Activated T-cell treated with anti-CD3 and anti-CD28 coated beads, Interleukin-2, amount 50 U/mL, for 1 hour (primary cell): Measurements from ENCODE around the gene SHANK1.
A peak's percentile ranks its signal among the peaks of the same experiment; 100 is the strongest.

Experiments used
- DNase-seq: peaks from one replicate; pipeline ENCODE4 v3.0.0-alpha.2; 2020

Gene SHANK1

GRCh38 chr19:50710094-50710493 is 9.5 kb downstream of the SHANK1 start:
- DNase-seq, result no peak

GRCh38 chr19:50708179-50708879 is 11.3 kb downstream of the SHANK1 start:
- DNase-seq, result no peak

DNA sequence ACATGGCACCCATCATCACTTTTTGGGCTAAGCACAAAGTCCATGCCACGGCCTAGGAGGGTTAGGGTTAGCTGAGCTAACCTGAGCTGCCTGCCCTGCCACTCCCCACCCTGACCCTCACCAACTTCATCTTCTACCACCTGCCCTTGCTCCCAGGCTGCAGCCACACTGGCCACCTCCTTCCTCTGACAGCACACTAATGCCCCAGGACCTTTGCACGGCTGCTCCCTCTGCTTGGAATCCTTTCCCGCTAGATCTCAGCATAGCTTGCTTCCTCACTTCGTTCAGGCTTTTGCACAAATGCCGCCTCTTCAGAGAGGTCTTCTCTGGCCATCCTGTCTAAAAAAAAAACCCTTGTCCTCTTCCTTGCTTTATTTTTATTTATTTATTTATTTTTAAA is 13.2 kb downstream of the SHANK1 start:
- no peak for DNase-seq

DNA sequence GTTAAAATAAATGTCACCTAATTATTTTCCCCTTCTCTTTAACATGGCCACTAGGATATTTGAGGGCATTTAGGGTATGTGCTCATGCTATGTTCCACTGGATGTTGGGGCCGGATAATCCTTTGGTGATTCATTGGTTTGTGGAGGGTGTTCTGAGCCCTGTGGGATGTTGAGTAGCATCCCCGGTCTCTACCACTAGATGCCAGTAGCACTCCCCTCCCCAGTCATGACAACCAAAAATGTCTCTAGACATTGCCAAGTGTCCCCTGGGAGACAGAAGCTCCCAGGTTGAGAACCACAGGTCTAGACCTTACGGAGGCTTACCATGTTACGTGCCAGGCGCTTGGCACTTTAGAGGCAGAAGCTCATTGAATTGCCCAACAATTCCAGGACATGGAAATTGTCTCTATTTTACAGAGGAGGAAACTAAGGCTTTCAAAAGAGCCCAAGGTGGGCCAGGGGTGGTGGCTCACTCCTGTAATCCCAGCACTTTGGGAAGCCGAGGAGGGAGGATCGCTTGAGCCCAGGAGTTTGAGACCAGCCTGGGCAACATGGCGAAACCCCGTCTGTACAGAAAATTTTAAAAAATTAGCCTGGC is 14.1 kb downstream of the SHANK1 start:
- no peak for DNase-seq

GRCh38 chr19:50703915-50704796 is 15.4 kb downstream of the SHANK1 start:
- DNase-seq, result no peak

DNA sequence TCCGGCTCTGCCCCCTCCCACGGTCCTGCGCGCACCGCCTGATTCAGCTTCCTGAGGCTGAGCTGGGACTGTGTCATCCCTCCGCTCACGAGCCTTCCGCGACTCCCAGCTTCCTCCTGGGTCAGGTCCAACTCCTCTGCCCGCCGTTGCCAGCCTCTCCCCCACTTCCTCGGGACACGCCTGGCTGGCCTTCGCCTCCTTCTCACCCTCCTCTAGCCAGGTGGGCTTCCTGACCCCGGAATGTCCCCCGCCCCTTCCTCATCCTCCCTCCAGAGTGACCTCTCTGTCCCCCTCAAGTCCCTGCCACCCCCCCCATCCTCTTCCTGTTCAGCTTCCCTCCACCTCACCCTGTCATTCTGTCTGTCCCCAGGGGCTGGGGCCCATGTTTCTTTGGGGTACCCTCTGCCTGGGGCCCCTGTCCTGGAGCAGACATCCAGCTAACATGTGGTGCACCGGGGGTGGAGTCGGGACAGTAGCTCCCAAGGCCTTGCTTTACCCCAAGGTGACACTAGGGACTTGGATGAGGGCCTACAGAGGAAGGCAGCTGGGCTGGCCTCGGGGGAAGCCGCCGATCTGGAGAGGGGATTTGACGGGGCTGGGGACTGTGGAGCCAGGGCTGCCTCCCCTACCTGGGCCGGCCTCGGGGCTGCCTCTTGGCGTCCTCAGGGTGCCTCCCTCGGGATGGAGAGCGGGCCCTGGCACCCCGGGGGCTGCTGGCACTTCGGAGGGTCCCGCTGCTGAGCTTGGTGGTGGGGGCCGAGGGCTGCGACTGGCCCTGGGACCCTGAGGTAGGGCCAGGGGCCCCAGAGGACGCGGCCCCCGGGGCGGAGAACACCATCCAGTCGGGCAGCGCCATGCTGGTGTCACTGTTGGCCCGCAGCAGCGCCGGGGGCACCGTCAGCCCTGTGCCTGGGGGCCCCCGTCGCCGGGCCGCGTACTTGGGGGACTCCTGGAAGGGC is 16.5 kb downstream of the SHANK1 start:
- no peak for DNase-seq

DNA sequence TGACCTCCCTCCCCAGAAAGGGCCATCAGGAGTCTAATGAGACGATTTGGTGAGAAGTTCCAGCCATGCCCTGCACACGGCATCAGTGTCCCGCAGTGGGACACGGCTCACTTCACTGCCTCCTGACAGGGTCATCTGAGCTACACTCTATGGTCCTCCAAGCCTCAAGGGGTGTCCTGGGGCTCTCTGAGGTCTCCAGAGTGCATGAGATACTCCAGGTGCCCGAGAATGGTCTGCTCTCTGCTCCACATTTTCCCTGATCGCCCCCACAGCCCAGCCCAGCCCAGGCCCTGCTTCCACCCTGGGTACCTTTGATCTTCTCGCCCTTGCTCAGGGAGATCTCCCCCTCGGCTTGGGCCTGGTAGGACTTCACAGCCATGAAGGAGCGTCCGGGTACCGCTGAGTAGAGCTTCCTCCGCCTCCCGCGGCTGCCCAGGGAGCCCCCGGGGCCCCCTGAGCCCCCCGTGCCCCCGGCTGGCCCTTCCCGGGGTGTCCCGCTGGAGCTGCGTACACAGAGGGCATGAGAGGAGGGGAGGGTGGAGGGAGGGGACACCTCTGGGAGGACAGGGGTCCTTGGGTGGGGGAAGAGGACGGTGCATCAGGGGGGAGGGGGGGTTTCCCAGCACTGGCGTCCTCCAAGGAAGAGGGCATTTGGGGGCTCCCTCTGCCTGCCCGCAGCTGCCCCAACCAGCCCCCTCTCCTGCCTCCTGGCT is 17.3 kb downstream of the SHANK1 start:
- DNase-seq, result no peak

DNA sequence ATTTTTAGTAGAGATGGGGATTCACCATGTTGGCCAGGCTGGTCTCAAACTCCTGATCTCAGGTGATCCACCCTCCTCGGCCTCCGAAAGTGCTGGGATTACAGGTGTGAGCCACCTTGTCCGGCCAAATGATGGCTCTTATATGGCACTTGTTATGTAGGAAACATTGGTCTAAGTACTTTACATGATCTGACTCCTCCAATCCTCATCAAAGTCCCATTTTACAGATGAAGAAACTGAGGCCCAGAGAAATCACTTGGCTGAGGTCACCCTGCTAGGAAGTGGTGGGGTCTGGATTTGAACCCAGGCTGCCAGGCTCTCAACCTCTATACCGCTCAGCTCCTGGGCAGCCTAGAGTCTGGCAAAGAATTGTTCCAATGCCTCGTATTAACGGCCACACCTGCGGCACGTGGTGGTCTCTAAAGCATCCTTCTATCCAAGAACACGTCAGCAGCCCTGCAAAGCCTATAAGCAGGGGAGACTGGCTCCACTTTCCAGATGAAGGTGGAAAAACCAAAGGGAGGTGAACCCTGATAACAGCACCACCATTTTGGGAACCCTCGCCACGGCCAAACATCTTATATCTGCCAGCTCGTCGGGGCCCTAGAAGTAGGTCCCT is 18.1 kb downstream of the SHANK1 start:
- no peak for DNase-seq

DNA sequence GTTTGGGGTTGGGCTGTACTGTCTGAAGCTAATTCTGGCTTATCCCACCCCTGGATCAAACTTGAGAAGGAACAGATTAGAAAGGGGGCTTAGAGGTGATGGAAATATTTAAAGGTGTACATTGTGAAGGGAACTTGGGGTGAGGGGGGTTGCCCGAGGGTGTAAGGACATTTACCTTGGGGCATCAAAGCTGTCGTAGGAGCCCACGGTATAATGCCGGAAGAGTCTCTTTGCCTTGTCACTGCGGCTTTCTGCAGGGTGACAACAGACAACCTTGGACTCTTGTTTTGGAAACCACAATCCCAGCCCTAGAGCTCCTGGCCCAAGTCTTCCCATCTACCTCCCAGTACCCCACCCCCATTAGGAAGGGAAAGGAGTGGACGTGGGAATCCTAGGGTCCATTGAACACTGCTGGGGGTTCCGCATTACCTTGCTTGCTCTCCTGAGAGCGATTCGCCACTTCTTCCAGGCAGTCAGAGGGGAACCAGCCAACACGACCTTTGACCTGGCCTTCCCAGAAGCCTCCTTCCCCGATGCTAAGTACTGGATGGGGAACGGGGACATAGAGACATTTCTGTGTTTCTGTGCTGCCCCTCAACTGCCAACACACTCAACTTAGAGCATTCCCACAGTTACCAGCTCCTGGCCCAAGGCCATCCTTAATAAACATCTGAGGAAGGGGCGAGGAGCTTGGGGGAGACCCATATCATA is 22.0 kb downstream of the SHANK1 start:
- DNase-seq, result no peak

DNA sequence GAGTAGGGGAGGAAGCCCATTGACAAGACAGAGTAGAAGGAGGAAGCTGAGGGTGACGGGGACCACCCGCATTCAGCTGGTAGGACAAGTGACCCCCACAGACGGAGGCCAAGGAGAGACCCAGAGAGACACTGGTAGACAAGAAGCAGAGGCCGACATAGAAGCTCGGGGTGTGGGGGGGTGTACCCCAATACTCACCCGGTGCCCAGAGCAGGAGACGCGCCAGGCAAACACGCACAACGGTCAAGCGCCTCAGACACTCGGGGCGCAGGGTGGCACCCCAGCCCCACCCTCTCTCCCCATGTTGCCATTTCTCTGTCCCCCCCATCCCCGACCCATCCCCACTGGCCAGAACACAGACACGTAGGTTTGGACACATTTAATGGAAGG is 23.5 kb downstream of the SHANK1 start:
- no peak for DNase-seq

DNA sequence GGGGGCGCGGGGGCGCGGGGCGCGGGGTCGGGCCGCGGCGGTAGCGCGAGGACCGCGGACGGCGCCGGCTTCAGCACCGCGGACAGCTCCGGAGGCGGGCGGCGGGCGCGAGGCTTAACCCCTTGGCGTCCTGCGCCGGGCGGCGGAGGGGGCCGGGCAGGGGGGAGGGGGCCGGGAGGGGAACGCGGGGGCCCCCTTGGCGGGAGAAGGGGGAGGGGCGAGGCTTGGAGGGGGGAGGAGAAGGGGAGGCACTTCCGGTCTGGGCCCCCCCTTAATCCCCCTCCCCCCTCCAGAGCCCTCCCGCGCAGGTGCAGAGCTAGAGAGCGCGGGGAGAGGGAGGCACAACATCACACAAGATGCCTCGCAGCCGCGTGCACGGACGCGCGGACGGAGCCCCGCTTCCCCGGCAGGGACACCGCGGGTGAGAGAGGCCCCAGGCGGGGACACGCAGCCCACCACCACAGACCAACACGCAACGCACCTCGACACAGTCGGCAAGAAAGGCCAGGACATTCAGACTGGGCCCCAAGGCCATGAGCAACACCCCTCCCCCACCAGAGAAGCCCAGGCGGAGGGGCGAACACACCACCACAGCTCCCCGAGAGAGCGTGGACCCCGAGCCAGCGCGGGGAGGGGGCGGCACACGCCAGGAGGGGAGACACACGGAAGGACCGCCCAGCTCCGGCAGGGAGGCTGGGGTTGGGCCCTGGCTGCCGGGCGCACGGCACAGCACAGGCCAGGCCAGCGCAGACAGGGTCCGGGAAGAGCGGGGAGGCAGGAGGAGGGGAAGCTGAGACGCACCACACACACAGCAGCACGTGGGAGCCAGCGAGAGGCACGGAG is 24.1 kb downstream of the SHANK1 start:
- DNase-seq, result no peak

- DNase-seq, result no peak
Observed at GRCh38 chr19:50694815-50695145, 24.8 kb downstream of the SHANK1 start.

DNA sequence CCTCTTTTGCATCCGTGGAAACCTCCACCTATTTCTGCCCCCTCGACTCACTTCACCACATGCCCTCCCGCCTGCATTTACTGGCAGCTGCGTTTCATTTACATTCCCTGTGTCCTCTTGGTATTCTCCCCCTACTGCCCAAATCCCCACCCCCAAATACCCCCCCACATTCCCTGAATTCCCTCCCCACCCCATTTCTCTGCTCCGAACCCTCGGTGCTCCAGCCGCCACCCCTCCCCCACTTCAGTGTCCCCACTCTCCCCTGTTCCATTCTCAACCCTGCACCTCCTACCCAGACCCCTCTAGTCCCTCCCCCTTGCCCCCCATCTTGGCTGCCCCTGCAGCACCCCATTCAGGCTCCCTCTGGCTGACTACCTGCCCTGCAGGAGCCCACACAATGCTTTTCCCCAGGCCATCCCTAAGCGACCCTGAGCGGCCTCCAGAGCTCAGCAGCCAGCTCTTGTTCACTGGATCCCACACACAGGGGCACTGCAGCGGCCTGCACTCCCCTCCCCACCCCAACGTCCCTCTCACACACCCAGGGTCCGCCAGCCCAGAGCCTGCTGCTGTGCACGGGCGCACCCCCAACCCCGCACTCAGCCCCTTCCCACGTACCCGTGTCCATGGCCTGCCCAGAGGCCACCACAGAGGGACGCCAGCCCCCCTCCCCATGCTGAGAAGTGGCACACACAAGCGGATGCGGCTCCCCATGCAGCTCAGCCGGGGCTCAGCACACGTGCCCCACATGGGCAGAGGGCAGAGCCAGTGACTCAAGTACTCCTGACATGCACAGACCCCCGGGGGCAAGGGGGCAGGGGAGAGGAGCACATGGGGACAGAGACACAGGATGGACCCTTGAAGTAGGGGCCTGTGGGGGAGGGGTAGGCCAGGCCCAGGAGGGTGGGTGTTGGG is 26.3 kb downstream of the SHANK1 start:
- no peak for DNase-seq

DNA sequence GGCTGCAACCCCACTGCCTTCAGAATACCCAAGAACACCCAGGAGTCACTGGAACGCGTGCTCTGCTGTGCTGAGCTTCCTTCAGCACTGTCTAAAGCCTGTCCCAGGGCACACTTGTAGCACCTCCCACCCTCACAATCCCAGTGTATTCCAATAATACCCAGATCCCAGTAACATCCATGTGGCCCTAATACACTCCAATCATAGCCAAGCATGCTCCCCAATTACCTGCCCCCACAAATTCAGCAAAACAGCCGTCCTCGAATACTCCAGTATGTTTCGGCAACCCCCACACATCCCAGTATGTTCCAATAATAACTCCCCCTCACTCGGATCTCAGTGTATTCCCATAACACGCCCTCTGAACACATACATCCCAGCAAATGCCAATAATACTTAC is 29.2 kb downstream of the SHANK1 start:
- DNase-seq, result no peak

DNA sequence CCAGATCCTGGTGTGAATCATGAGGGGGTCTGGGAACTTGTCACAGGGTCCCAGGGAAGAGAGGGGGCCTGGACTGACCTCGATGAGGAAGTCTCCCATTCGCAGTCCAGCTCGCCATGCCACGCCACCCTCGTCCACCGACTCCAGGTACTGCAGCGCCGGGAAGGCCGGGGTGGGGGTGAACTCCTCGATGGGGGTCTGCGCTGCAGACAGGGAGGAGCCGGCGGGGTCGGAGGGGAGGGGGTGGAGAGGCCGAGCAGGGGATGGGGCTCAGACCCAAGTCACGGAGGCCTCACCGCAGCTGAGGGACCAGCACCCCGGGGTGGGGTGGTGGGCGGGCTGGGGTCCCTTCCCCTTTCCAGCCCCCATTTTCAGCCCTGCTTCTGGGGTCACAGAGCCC is 30.8 kb downstream of the SHANK1 start:
- DNase-seq, result no peak

DNA sequence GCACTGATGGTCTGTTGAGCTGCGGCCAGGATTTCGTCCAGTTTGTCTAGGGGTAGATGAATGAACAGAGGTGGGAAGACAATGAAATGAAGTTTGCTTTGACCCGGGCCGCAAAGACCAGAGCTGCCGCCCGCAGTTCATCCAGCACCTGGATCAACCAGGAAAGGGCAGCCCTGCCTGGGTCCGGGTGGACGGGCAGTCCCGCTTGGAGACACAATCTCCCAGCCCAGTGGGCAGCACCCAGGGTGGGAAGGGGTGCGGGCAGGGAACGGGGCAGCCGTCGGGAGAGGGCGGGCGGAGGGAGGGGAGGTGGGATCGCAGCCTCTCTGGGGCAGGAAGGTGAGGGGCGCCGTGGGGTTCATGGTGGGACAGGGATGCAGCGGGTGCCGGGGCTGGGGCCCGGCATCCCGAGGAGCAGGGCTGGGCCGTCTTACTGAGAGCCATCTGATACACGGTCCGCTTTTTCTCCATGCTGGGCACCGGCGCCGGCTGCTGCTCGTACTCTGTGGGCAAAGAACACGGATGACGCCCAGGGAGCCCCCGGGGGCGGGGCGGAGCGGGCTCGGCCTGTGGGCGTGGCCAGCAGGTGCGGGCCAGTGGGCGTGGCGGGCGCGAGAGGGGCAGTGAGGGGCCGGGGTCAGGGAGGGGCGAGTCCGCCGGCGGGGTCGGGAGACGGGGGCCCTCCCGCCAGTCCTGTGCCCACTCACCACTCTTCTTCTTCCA is 33.1 kb downstream of the SHANK1 start:
- DNase-seq, result no peak

GRCh38 chr19:50679177-50680125 is 40.2 kb downstream of the SHANK1 start:
- DNase-seq, result peak; percentile 81
